K562 (cell line): Measurements from ENCODE around the gene C19orf47. TPM values are rescaled to one million over a fixed set of nuclear protein-coding genes. Genes with fewer than 3 reads are reported as not detected.

Experiments used
- ATAC-seq: fragments of 200-7000 bp; cut with Tn5 transposase; 3 replicates; pipeline ENCODE4 v1.9.1; 2020; ENCODE audit warnings: moderate library complexity
- BruUV-seq: library from RNA; stranded (reverse); fragments of 400-500 nt; replicated peaks from 2 replicates; lab custom pipeline; 2021; lab: Mats Ljungman, UMichigan
- CTCF ChIA-PET: fragments of 300-600 bp; formaldehyde crosslinking; extraction: SDS; loops from one replicate; lab custom pipeline; 2021; ENCODE audit warnings: low intra/inter-chr PET ratio; lab: Yijun Ruan, JAX
- POLR2A ChIA-PET: fragments of 300-600, 350-650 bp; sonication (Branson Sonifier 250); formaldehyde crosslinking; extraction: SDS; loops from one replicate; lab custom pipeline; 2021; ENCODE audit warnings: antibody characterized with exemption, inconsistent platforms; lab: Yijun Ruan, JAX
- DNase-seq, 4 experiments: peaks; one replicate each; pipeline versions ENCODE4 v3.0.0 to v3.0.0-alpha.2; 2011 to 2018; ENCODE audit warnings: low spot score in 3 of 4, mixed read lengths in 3 of 4; ENCODE audit errors: extremely low read depth in 1 of 4
- FAIRE-seq: peaks from 2 replicates; lab custom pipeline; 2011; peaks lifted over from hg19 to GRCh38; lab: Jason Lieb, UNC
- H2AFZ ChIP-seq: 2 replicates; pipeline ENCODE4 v1.6.0; 2011; ENCODE audit warnings: low read depth, low read length, control low read depth, inconsistent platforms
- H3K27ac ChIP-seq: fragments of 200-600 bp; 3 replicates; pipeline ENCODE4 v1.8.0; 2011; ENCODE audit warnings: low read depth, mild to moderate bottlenecking, control low read depth, inconsistent platforms, low read length, moderate library complexity, mixed read lengths; ENCODE audit errors: extremely low read depth
- H3K27me3 ChIP-seq, 2 experiments: fragments of 300-600 bp in 1 of 2; 2 replicates in 1 of 2; 3 replicates in 1 of 2; pipeline versions ENCODE4 v1.6.0 to v1.8.0; 2011; ENCODE audit warnings: inconsistent platforms in 2 of 2, low read length in 2 of 2, mild to moderate bottlenecking in 1 of 2, mixed read lengths in 1 of 2, moderate library complexity in 1 of 2; ENCODE audit not compliant: control insufficient read depth in 2 of 2, insufficient read depth in 2 of 2
- H3K36me3 ChIP-seq: fragments of 300-600 bp; 3 replicates; pipeline ENCODE4 v1.8.0; 2011; ENCODE audit warnings: mild to moderate bottlenecking, low read length, inconsistent platforms; ENCODE audit not compliant: control insufficient read depth, insufficient read depth
- H3K4me1 ChIP-seq, 2 experiments: fragments of 200-600 bp in 1 of 2; replicated peaks in 1 of 2; 2 replicates in 1 of 2; 3 replicates in 1 of 2; pipeline versions ENCODE4 v1.5.1 to v1.8.0; 2011; ENCODE audit warnings: inconsistent platforms in 2 of 2, low read length in 2 of 2, mild to moderate bottlenecking in 1 of 2, mixed read lengths in 1 of 2, moderate library complexity in 1 of 2; ENCODE audit not compliant: control insufficient read depth in 2 of 2, insufficient read depth in 2 of 2
- H3K4me2 ChIP-seq: 2 replicates; pipeline ENCODE4 v1.6.1; 2011; ENCODE audit warnings: low read length, control low read depth, inconsistent platforms, mixed read lengths; ENCODE audit not compliant: insufficient read depth
- H3K4me3 ChIP-seq: fragments of 200-600 bp; sonication (generic), shearing (Covaris generic); 2 replicates; pipeline ENCODE4 v1.5.1; 2016; ENCODE audit warnings: control low read depth, inconsistent platforms
- H3K79me2 ChIP-seq: fragments of 200-600 bp; 3 replicates; pipeline ENCODE4 v1.8.0; 2011; ENCODE audit warnings: low read length, inconsistent platforms; ENCODE audit not compliant: control insufficient read depth, insufficient read depth
- H3K9ac ChIP-seq, 2 experiments: 2 replicates each; pipeline versions ENCODE4 v1.6.0 to v1.6.1; 2011; ENCODE audit warnings: low read depth in 2 of 2, low read length in 2 of 2, control low read depth in 1 of 2, inconsistent platforms in 1 of 2, mild to moderate bottlenecking in 1 of 2, mixed read lengths in 1 of 2; ENCODE audit not compliant: insufficient read depth in 1 of 2
- H3K9me1 ChIP-seq: one replicate; pipeline ENCODE4 v1.6.0; 2011; ENCODE audit warnings: inconsistent platforms, mild to moderate bottlenecking, low read length, moderate library complexity; ENCODE audit not compliant: control insufficient read depth, insufficient read depth
- H3K9me3 ChIP-seq: replicated peaks from 2 replicates; pipeline ENCODE4 v1.5.1; 2011; ENCODE audit warnings: low read depth, low read length, inconsistent platforms; ENCODE audit not compliant: control insufficient read depth, insufficient read depth
- H4K20me1 ChIP-seq: replicated peaks from 2 replicates; pipeline ENCODE4 v1.6.1; 2011; ENCODE audit warnings: low read length, inconsistent platforms, mixed read lengths; ENCODE audit not compliant: control insufficient read depth, insufficient read depth
- EWSR1 ChIP-seq: fragments of 450-650 bp; IDR thresholded peaks from 2 replicates; pipeline ENCODE4 v1.6.1; 2018; ENCODE audit warnings: borderline replicate concordance, mild to moderate bottlenecking, low read depth, moderate library complexity; ENCODE audit not compliant: partially characterized antibody
- FOXP1 ChIP-seq: sonication (generic); formaldehyde crosslinking; IDR thresholded peaks from 2 replicates; pipeline ENCODE4 v1.8.0; 2022; ENCODE audit warnings: mild to moderate bottlenecking, missing genetic modification reagents
- GTF2B ChIP-seq: IDR thresholded peaks from 2 replicates; pipeline ENCODE4 v1.6.1; 2011; ENCODE audit not compliant: insufficient read length; ENCODE audit errors: extremely low read depth
- HDGF ChIP-seq: fragments of 450-650 bp; IDR thresholded peaks from 2 replicates; pipeline ENCODE4 v1.6.1; 2016
- HINFP ChIP-seq: fragments of 450-650 bp; conservative IDR thresholded peaks from 2 replicates; pipeline ENCODE4 v1.6.1; 2016; ENCODE audit warnings: missing genetic modification characterization, low read depth, mild to moderate bottlenecking, control low read depth, missing compliant biosample characterization
- HNRNPLL ChIP-seq: fragments of 200-400 bp; formaldehyde crosslinking; IDR thresholded peaks from 2 replicates; pipeline ENCODE4 v1.6.1; 2017; ENCODE audit warnings: low read length, low read depth, mild to moderate bottlenecking; ENCODE audit not compliant: poor library complexity, severe bottlenecking
- TEAD1 ChIP-seq, 2 experiments: fragments of 450-650 bp in 1 of 2; sonication (generic) in 1 of 2; formaldehyde crosslinking; IDR thresholded peaks; 2 replicates each; pipeline versions ENCODE4 v1.4.0 to v1.8.0; 2020 to 2022; ENCODE audit warnings: mild to moderate bottlenecking in 2 of 2, missing genetic modification reagents in 1 of 2
- ZC3H11A ChIP-seq: IDR thresholded peaks from 2 replicates; pipeline ENCODE4 v1.6.1; 2012; ENCODE audit warnings: low read depth, low read length, improper control_type of control experiment
- WGBS: fragments of 100-300 bp; shearing (Covaris generic); methylation state at CpG from one replicate; pipeline ENCODE4 v1.1.6; 2016; ENCODE audit warnings: low coverage, mixed read lengths; ENCODE audit not compliant: insufficient coverage; ENCODE audit errors: missing lambda C conversion rate; 5-methylcytosine and 5-hydroxymethylcytosine counted together
- in situ Hi-C: fragments of 300-500 bp; cut with MboI; formaldehyde crosslinking; loops from 4 replicates; pipeline ENCODE4 v1.15.0; 2018; ENCODE audit warnings: inconsistent platforms, mixed read lengths
- intact Hi-C: fragments of 100-400 bp; cut with micrococcal nuclease; formaldehyde crosslinking; loops from 2 replicates; pipeline ENCODE4 v1.14.2; 2022
- polyA plus RNA-seq, 8 experiments: library from polyadenylated mRNA; depleted of rRNA in 4 of 8; stranded (reverse) in 5 of 8; unstranded in 3 of 8; fragments of >200 nt; fragmentation: Nextera tagmentation in 2 of 8; fragmentation: Illumina TruSeq in 1 of 8; extraction: Ambion mirVana in 2 of 8; extraction: Trizol in 1 of 8; gene quantifications; 2 replicates each; pipeline versions ENCODE4 v1.2.1 to v1.2.3, GENCODE V29; 2011 to 2014; ENCODE audit warnings: inconsistent platforms in 1 of 8, missing spikeins in 1 of 8
- total RNA-seq, 7 experiments: library from RNA; depleted of rRNA in 6 of 7; stranded (reverse); fragments of >200 nt in 6 of 7; fragmentation: Illumina TruSeq in 2 of 7; extraction: Trizol in 2 of 7; gene quantifications; 2 replicates each; pipeline versions ENCODE4 v1.2.1 to v1.2.3, GENCODE V29; 2011 to 2021; ENCODE audit warnings: low replicate concordance in 1 of 7

Gene C19orf47
- total and polyA plus RNA-seq, 9 of the 15 experiments (the other 6 are each of a cell fraction or from before 2014, with no cell fraction given) = 0.08 to 26.1 (median 14.7) TPM

DNA sequence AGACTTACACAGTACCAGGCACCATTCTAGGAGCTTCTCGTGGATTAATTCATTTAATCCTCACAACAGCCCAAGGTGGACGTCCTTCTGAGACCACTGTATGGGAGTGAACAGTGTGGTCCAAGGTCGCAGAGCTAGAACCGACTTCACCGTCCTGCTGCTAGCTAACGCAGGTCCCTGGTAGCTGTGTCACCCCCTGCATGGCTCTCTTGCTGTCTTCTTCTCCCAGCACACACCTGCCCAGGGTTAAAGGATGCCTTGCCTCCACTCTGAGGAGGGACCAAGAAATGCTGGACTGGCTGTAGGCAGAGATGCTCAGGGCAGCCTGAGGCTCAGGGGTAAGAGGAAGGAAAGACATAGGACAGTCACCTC is 66.0 kb downstream of the C19orf47 start (continued):
- TF ChIP-seq GTF2B = no peak
- TF ChIP-seq FOXP1 (CRISPR knock-in tag) = no peak
- TF ChIP-seq HDGF = no peak

DNA sequence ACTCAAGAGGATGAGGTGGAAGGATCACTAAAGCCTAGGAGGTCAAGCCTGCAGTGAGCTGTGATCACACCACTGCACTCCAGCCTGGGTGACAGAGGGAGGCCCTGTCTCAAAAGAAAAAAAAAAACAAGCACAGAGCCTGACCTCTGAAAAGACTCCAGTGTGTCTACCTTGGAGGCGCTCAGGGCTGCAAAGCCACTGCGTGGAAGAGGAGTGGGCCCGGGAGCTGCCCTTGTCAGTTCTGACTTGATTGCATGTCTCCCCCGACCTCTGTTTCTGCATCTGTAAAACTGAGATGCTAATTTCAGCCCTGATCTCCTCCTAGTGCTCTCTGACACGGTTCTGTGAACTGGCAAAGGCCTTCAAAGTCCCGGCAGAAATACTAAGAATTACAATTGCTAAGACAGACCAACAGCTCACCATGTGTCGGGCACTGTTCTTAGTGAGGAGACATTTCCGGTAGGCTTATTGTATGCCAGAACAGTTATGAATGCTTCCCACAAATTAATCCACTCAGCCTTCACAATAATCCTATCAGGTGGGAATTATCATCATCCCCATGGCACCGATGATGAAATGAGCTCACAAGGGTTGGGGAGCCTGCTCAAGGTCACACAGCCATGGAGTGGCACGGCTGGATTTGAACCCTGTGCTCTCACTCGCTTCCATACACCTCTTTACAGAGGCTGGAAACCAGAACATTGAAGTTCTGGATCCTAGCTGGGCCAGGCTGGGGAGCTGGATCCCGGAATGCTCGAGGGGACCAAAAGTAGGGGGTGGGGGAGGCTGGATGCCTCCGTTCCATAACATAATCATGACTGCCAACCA is 66.6 kb downstream of the C19orf47 start:
- intact Hi-C loops = no loop called here
- Histone ChIP-seq H3K4me2 (0 out of 2 replicates have a peak overlapping the region, but pooled peaks have one; percentile 1), H3K36me3 (peaks cover 50% of the 10 kb centered on the region), H3K9ac (peak overlapping the region in 1 of 2 experiments; percentile 7; a peak in 2 of 4 replicates), H3K79me2 (peaks cover 85% of the 10 kb centered on the region), H3K9me1 (peaks cover 5% of the 10 kb centered on the region), H3K4me3 (no peak overlapping the region), H3K27me3 (no peaks in the 10 kb centered on the region), H2AFZ (no peak overlapping the region), H3K27ac (no peak overlapping the region), H3K9me3 (no peaks in the 10 kb centered on the region), H3K4me1 (peaks cover 55 to 61% of the 10 kb centered on the region in 2 experiments), H4K20me1 (no peaks in the 10 kb centered on the region; the same call in 1 of the 2 replicates)
- ATAC-seq (no peak), FAIRE-seq (no peak), DNase-seq (no peak)
- CTCF ChIA-PET = no interaction called here
- BruUV-seq = no TSS peak
- WGBS = 79% methylated on average over 13 of the region's 14 CpGs
- in situ Hi-C loops = no loop called here
- POLR2A ChIA-PET = interaction anchor here (1.0 to 5.1 kb wide), 2 partner anchors 11 to 84 kb away, joined by 3 to 19 read pairs; no protein-coding TSS in a partner anchor
- TF ChIP-seq HNRNPLL (no peak), EWSR1 (no peak), HINFP (tag) (no peak), TEAD1 (CRISPR knock-in tag; IDR thresholded peaks at IDR 0.05) (no peak), ZC3H11A (no peak)
- TF ChIP-seq, all 486 proteins: peak for 0
